HepG2 (cell line): ENCODE measurements around the gene NIP7. TPM values are rescaled to one million over a fixed set of nuclear protein-coding genes. Genes with fewer than 3 reads are reported as not detected.
A peak's percentile ranks its signal among the peaks of the same experiment; 100 is the strongest.

Experiments
- ELF1 ChIP-seq: sonication (generic); formaldehyde crosslinking; IDR thresholded peaks from 2 replicates; pipeline ENCODE4 v1.4.0; 2020; ENCODE audit warnings: missing genetic modification reagents
- FOXK1 ChIP-seq: sonication (generic); formaldehyde crosslinking; IDR thresholded peaks from 2 replicates; pipeline ENCODE4 v1.4.0; 2020; ENCODE audit warnings: low read depth, missing genetic modification reagents, borderline replicate concordance
- GLI4 ChIP-seq: sonication (generic); formaldehyde crosslinking; IDR thresholded peaks from 2 replicates; pipeline ENCODE4 v1.5.1; 2020; ENCODE audit warnings: missing genetic modification reagents, mild to moderate bottlenecking, moderate library complexity, borderline replicate concordance
- HMG20B ChIP-seq: conservative IDR thresholded peaks from 2 replicates; pipeline ENCODE4 v1.6.1; 2016; ENCODE audit warnings: missing genetic modification reagents, missing compliant biosample characterization
- KLF15 ChIP-seq: sonication (generic); formaldehyde crosslinking; IDR thresholded peaks from 2 replicates; pipeline ENCODE4 v1.8.1; 2023; ENCODE audit warnings: borderline replicate concordance, mild to moderate bottlenecking, inconsistent platforms, missing genetic modification reagents, mixed read lengths
- NFYC ChIP-seq: IDR thresholded peaks from 2 replicates; pipeline ENCODE4 v1.6.1; 2016; ENCODE audit warnings: missing genetic modification reagents, missing compliant biosample characterization
- ONECUT2 ChIP-seq: sonication (generic); formaldehyde crosslinking; IDR thresholded peaks from 2 replicates; pipeline ENCODE4 v1.4.0; 2020; ENCODE audit warnings: missing genetic modification reagents
- RARG ChIP-seq: sonication (generic); formaldehyde crosslinking; IDR thresholded peaks from 2 replicates; pipeline ENCODE4 v1.4.0; 2020; ENCODE audit warnings: low read depth, mild to moderate bottlenecking, missing genetic modification reagents
- TGIF2 ChIP-seq: IDR thresholded peaks from 2 replicates; pipeline ENCODE4 v1.6.1; 2016; ENCODE audit warnings: control low read depth, missing compliant biosample characterization
- YY1 ChIP-seq: IDR thresholded peaks from 2 replicates; pipeline ENCODE4 v1.6.1; 2011; ENCODE audit warnings: low read length, low read depth, moderate library complexity, mild to moderate bottlenecking; ENCODE audit not compliant: insufficient read depth, insufficient replicate concordance
- ZFX ChIP-seq: sonication (generic); formaldehyde crosslinking; IDR thresholded peaks from 2 replicates; pipeline ENCODE4 v1.4.0; 2020; ENCODE audit warnings: mild to moderate bottlenecking, low read depth, missing genetic modification reagents, moderate library complexity
- ZNF292 ChIP-seq: sonication (generic); formaldehyde crosslinking; IDR thresholded peaks from 2 replicates; pipeline ENCODE4 v1.8.1; 2022; ENCODE audit warnings: mild to moderate bottlenecking, low read depth, missing genetic modification reagents, borderline replicate concordance
- ZNF598 ChIP-seq: sonication (generic); formaldehyde crosslinking; IDR thresholded peaks from 2 replicates; pipeline ENCODE4 v1.5.1; 2020; ENCODE audit warnings: mild to moderate bottlenecking, missing genetic modification reagents, borderline replicate concordance
- polyA plus RNA-seq, 8 experiments: library from polyadenylated mRNA; depleted of rRNA in 3 of 8; stranded (reverse) in 7 of 8; unstranded in 1 of 8; fragments of >200 nt; fragmentation: Illumina TruSeq in 4 of 8; extraction: Trizol in 4 of 8; gene quantifications; 2 replicates each; pipeline versions ENCODE4 v1.2.1 to v1.2.3, GENCODE V29; 2011 to 2016; ENCODE audit warnings: low read depth in 4 of 8, missing spikeins in 1 of 8, mixed read lengths in 1 of 8; ENCODE audit not compliant: insufficient read depth in 1 of 8
- total RNA-seq, 5 experiments: library from RNA; depleted of rRNA; stranded (reverse); fragments of >200 nt; fragmentation: Illumina TruSeq; extraction: Trizol; gene quantifications; 2 replicates each; pipeline ENCODE4 v1.2.3, GENCODE V29; 2016; ENCODE audit warnings: low read depth in 1 of 5
- TF ChIP-seq, protein P1 (sequence below): sonication (generic); formaldehyde crosslinking; IDR thresholded peaks from 2 replicates; pipeline ENCODE4 v1.4.0; 2020; ENCODE audit warnings: mild to moderate bottlenecking, missing genetic modification reagents
- TF ChIP-seq, protein P2 (sequence below): IDR thresholded peaks from 2 replicates; pipeline ENCODE4 v1.6.1; 2016; ENCODE audit warnings: missing compliant biosample characterization, missing genetic modification reagents, borderline replicate concordance
- TF ChIP-seq, protein P3 (sequence below): sonication (generic); formaldehyde crosslinking; IDR thresholded peaks from 2 replicates; pipeline ENCODE4 v1.4.0; 2020; ENCODE audit warnings: missing genetic modification reagents, borderline replicate concordance
- TF ChIP-seq, protein P4 (sequence below): sonication (generic); formaldehyde crosslinking; IDR thresholded peaks from 2 replicates; pipeline ENCODE4 v1.5.1; 2020; ENCODE audit warnings: missing genetic modification reagents, mild to moderate bottlenecking, borderline replicate concordance

NIP7 gene
- total and polyA plus RNA-seq, 2 of the 13 experiments (the other 11 are each of a cell fraction or from before 2014, with no cell fraction given) = 15.3 to 114 TPM

DNA sequence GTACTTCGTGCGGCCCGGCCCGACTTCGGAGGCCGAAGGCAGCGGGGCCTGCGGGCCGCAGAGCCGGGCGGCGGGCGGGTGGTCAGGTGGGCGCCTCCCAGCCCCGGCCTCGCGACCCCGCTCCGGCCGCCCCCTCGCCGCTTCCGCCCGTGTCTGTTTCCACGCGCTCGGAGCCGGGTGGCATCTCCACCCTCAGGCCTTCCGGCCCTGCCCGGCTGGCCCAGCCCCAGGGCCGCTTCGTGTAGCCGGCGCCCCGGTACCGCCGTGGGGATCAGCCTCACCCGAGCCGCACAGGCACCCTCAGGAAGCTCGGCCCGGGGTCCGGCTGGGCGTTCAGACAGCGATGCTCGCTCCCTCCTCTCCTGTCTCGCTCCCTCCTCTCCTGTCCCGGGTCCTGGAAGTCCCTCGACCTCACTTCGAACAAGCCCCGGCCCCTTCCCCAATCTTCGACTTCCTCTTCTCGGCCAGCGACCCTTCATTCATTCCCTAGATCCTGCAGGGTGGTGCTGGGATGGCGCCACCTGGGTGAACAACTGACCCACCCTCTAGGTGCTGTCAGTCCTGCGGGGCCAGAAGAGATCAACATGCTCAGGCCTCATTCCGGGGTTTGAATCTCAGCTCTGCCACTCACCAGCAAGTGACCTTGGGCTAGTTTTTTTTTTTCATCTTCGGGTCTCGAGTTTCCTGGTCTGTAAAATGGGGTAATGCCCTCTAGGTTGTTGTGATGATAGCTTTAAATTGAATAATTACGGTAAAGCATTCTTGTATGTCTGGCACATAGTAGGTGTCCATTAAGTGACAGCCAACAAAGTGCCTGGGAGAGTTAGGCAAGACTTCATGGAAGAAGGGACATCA lies 27.8 kb upstream of the NIP7 start (continued):
- TF ChIP-seq FOXK1 (CRISPR knock-in tag) (0 out of 2 replicates have a peak, but pooled peaks have one; percentile 24), ELF1 (CRISPR knock-in tag) (peak; percentile 39; the same call in 1 of the 2 replicates), YY1 (no peak), RARG (CRISPR knock-in tag) (no peak), ZNF598 (peak; percentile 42; the same call in 1 of the 2 replicates), NFYC (CRISPR knock-in tag) (no peak), ZFX (CRISPR knock-in tag) (peak; percentile 88), KLF15 (peak; percentile 88), ONECUT2 (CRISPR knock-in tag) (no peak; the same call in 1 of the 2 replicates), GLI4 (CRISPR knock-in tag) (peak; percentile 62; the same call in 1 of the 2 replicates), HMG20B (CRISPR knock-in tag) (peak; percentile 79), TGIF2 (CRISPR knock-in tag) (peak; percentile 95), ZNF292 (CRISPR knock-in tag) (no peak)
- TF ChIP-seq, protein P1, sequence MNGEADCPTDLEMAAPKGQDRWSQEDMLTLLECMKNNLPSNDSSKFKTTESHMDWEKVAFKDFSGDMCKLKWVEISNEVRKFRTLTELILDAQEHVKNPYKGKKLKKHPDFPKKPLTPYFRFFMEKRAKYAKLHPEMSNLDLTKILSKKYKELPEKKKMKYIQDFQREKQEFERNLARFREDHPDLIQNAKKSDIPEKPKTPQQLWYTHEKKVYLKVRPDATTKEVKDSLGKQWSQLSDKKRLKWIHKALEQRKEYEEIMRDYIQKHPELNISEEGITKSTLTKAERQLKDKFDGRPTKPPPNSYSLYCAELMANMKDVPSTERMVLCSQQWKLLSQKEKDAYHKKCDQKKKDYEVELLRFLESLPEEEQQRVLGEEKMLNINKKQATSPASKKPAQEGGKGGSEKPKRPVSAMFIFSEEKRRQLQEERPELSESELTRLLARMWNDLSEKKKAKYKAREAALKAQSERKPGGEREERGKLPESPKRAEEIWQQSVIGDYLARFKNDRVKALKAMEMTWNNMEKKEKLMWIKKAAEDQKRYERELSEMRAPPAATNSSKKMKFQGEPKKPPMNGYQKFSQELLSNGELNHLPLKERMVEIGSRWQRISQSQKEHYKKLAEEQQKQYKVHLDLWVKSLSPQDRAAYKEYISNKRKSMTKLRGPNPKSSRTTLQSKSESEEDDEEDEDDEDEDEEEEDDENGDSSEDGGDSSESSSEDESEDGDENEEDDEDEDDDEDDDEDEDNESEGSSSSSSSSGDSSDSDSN (CRISPR knock-in tag) = peak; percentile 78; the same call in 1 of the 2 replicates
- TF ChIP-seq, protein P2, sequence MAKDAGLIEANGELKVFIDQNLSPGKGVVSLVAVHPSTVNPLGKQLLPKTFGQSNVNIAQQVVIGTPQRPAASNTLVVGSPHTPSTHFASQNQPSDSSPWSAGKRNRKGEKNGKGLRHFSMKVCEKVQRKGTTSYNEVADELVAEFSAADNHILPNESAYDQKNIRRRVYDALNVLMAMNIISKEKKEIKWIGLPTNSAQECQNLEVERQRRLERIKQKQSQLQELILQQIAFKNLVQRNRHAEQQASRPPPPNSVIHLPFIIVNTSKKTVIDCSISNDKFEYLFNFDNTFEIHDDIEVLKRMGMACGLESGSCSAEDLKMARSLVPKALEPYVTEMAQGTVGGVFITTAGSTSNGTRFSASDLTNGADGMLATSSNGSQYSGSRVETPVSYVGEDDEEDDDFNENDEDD (CRISPR knock-in tag) = peak; percentile 33; the same call in 1 of the 2 replicates
- TF ChIP-seq, protein P3, sequence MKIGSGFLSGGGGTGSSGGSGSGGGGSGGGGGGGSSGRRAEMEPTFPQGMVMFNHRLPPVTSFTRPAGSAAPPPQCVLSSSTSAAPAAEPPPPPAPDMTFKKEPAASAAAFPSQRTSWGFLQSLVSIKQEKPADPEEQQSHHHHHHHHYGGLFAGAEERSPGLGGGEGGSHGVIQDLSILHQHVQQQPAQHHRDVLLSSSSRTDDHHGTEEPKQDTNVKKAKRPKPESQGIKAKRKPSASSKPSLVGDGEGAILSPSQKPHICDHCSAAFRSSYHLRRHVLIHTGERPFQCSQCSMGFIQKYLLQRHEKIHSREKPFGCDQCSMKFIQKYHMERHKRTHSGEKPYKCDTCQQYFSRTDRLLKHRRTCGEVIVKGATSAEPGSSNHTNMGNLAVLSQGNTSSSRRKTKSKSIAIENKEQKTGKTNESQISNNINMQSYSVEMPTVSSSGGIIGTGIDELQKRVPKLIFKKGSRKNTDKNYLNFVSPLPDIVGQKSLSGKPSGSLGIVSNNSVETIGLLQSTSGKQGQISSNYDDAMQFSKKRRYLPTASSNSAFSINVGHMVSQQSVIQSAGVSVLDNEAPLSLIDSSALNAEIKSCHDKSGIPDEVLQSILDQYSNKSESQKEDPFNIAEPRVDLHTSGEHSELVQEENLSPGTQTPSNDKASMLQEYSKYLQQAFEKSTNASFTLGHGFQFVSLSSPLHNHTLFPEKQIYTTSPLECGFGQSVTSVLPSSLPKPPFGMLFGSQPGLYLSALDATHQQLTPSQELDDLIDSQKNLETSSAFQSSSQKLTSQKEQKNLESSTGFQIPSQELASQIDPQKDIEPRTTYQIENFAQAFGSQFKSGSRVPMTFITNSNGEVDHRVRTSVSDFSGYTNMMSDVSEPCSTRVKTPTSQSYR (CRISPR knock-in tag) = 0 out of 2 replicates have a peak, but pooled peaks have one; percentile 1
- TF ChIP-seq, protein P4, sequence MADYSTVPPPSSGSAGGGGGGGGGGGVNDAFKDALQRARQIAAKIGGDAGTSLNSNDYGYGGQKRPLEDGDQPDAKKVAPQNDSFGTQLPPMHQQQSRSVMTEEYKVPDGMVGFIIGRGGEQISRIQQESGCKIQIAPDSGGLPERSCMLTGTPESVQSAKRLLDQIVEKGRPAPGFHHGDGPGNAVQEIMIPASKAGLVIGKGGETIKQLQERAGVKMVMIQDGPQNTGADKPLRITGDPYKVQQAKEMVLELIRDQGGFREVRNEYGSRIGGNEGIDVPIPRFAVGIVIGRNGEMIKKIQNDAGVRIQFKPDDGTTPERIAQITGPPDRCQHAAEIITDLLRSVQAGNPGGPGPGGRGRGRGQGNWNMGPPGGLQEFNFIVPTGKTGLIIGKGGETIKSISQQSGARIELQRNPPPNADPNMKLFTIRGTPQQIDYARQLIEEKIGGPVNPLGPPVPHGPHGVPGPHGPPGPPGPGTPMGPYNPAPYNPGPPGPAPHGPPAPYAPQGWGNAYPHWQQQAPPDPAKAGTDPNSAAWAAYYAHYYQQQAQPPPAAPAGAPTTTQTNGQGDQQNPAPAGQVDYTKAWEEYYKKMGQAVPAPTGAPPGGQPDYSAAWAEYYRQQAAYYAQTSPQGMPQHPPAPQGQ = 0 out of 2 replicates have a peak, but pooled peaks have one; percentile 13
